Measurements from ENCODE around the gene PARM1. TPM values are rescaled to one million over a fixed set of nuclear protein-coding genes. Genes with fewer than 3 reads are reported as not detected.
"Not testable (repeated sequence)": the region's sequence is repeated elsewhere in the genome, so short reads cannot be mapped to it uniquely, and the experiment has no call there.

PARM1 gene
- total RNA-seq, 2 experiments from 2014 or later: not detected

DNA sequence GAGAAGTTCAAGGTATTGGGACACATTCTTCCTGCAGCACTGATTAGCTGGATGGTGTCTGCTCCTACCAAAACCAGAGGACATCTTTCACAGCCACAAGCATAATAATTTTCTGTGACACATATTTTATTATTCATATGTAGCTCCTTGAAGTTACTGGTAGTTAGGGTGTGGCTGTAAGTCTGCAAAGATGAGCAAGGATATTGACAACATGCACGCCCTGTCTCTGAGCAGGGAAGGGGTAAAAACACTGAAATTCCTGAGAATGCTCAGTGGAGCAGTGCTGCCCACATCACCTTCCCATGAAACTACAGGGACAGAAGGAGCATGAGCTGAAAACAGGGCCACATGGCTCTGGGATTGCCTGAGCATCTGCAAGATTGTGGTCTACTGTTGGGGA, 38.9 kb downstream of the PARM1 start:
- no peak overlapping the region for H3K4me3 Mint-ChIP-seq
- H3K4me1 Mint-ChIP-seq (ENCODE audit: low read depth): no peaks in the 10 kb centered on the region
- intact Hi-C loops (cut with micrococcal nuclease): no loop called here
- H3K9me3 Mint-ChIP-seq: no peaks in the 10 kb centered on the region
- H3K27me3 Mint-ChIP-seq: no peaks in the 10 kb centered on the region
- ChIA-PET CTCF (no interaction called here), POLR2A (no interaction called here)
- no peak overlapping the region for H3K27ac Mint-ChIP-seq
- DNase-seq: no peak
- H3K36me3 Mint-ChIP-seq: no peaks in the 10 kb centered on the region

DNA sequence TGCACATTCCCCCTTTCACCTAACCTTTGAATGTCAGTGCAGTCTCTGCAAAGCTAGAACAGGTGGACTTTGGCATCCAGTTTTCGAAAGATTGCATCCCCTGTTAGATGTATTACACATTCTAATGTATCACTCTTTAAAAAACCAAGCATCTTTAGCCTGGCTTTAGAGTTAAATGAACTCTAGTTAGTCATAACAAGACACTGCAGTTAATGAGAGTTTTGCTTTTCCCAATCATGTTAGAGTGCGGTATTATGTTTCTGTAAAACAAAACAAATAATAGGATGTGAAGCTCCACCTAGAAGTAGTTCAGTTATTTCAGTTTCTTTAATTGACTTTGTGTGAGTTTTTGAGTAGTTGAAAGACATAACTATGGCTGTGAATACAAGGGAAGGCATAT, 42.2 kb downstream of the PARM1 start:
- H3K27ac Mint-ChIP-seq: no peak overlapping the region
- ChIA-PET POLR2A (no interaction called here), CTCF (no interaction called here)
- no peaks in the 10 kb centered on the region for H3K36me3 Mint-ChIP-seq
- H3K27me3 Mint-ChIP-seq: no peaks in the 10 kb centered on the region
- no peak overlapping the region for H3K4me3 Mint-ChIP-seq
- no peaks in the 10 kb centered on the region for H3K4me1 Mint-ChIP-seq (ENCODE audit: low read depth)
- H3K9me3 Mint-ChIP-seq: peaks cover 24% of the 10 kb centered on the region
- intact Hi-C loops (cut with micrococcal nuclease): no loop called here
- DNase-seq: no peak

DNA sequence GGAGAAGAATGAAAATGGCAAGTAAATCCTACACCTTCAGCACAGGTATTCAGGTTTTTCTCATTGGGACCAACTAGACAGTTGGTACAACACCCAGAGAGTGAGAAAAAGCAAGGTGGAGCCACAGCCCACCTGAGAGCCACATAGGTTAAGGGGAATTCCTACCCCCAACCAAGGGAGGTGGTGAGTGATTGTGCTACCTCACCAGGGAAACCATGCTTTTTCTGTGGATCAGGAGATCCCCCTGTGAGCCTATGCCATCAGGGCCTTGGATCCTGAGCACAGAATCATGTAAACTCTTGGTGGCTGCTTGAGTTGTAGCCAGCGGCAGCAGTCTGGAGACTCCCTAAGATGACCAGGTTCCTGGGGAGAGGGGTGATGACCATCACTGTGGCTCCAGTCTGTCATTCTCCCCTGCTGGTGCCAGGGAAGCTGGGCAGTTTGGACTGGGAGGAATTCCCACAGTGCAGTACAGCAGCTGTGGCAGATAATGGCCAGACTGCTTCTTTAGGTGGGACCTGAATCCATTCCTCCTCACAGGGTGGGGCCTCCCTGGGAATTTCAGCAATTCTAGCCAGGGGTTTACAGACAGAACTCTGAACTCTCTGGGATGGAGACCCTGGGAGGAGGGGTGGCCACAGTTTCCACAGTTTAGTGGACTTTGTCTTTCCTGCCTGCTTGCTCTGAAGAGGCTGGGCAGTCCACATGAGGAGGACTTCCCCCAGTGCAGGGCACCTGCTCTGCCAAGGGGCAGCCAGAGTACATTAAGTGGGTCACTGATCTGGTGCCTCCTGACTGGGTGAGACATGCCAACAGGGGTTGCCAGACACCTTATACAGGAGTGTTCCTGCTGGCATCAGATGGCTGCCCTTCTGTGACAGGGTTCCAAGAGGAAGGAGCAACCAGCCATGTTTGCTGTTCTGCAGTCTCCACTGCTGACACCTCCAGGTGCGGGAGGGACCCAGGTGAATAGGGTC, 43.2 kb downstream of the PARM1 start:
- H3K9me3 Mint-ChIP-seq: peaks cover 24% of the 10 kb centered on the region
- H3K27me3 Mint-ChIP-seq: no peaks in the 10 kb centered on the region
- H3K36me3 Mint-ChIP-seq: no peaks in the 10 kb centered on the region
- ChIA-PET CTCF (no interaction called here), POLR2A (no interaction called here)
- no peak overlapping the region for H3K4me3 Mint-ChIP-seq
- H3K4me1 Mint-ChIP-seq (ENCODE audit: low read depth): no peaks in the 10 kb centered on the region
- H3K27ac Mint-ChIP-seq: no peak overlapping the region
- intact Hi-C loops (cut with micrococcal nuclease): no loop called here
- no peak for DNase-seq

DNA sequence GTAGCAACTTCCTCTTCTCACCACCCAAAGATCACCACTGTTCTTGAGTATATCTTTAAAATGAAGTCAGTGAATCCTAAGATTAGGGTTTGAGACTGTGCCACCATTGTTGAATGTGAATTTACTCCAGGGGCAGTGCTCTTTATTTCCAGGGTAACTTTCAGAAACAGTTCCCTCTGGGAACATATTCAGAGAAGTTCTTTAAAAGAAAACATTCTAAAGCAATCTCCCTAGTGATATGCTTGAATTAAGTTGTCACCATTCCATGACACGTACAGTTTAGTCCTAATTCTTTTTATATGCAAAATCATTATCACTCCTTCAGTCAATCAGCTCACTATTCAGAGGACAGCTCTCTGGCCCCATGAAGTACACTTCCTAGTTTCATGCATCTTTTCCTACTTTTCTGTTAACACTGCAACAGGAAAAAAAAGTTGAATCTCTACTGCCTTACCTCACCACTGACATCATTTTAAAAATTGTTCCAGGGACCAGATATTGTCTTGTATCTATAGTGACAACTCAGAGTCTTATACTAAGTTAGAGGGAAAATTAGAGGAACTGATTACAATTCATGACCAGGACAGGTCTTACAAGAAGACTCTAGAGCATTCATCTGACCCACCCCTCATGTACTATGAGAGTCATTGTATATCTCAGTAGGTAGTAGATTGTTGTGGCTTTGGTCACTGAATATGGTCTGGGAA, 49.8 kb downstream of the PARM1 start:
- ChIA-PET POLR2A (no interaction called here), CTCF (no interaction called here)
- H3K4me3 Mint-ChIP-seq: no peak overlapping the region
- peaks cover 17% of the 10 kb centered on the region for H3K9me3 Mint-ChIP-seq
- no peaks in the 10 kb centered on the region for H3K4me1 Mint-ChIP-seq (ENCODE audit: low read depth)
- no peaks in the 10 kb centered on the region for H3K36me3 Mint-ChIP-seq
- intact Hi-C loops (cut with micrococcal nuclease): no loop called here
- no peak for DNase-seq
- H3K27ac Mint-ChIP-seq: no peak overlapping the region
- H3K27me3 Mint-ChIP-seq: no peaks in the 10 kb centered on the region

DNA sequence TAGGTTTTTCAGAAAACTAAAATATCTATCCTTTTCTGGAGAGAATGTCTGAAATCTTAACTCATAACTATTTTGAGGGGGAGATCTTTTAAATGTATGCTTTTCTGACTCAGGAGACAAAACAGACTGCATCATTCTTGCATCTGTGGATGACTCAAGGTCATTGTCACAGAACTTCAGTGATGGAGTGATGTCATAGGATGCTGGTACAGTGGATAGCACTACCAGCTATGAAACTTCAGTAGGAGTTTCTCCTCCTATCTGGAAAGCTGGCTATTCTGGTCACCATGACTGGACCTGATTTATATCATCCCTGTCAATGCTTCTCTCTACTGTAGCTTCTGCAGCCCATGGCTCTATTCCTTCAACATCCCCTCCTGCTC, 50.3 kb downstream of the PARM1 start:
- ChIA-PET CTCF (no interaction called here), POLR2A (no interaction called here)
- Mint-ChIP-seq H3K27ac (no peak overlapping the region), H3K9me3 (peaks cover 12% of the 10 kb centered on the region), H3K4me1 (ENCODE audit: low read depth) (no peaks in the 10 kb centered on the region), H3K4me3 (no peak overlapping the region), H3K36me3 (no peaks in the 10 kb centered on the region), H3K27me3 (no peaks in the 10 kb centered on the region)
- DNase-seq: no peak
- intact Hi-C loops (cut with micrococcal nuclease): no loop called here

DNA sequence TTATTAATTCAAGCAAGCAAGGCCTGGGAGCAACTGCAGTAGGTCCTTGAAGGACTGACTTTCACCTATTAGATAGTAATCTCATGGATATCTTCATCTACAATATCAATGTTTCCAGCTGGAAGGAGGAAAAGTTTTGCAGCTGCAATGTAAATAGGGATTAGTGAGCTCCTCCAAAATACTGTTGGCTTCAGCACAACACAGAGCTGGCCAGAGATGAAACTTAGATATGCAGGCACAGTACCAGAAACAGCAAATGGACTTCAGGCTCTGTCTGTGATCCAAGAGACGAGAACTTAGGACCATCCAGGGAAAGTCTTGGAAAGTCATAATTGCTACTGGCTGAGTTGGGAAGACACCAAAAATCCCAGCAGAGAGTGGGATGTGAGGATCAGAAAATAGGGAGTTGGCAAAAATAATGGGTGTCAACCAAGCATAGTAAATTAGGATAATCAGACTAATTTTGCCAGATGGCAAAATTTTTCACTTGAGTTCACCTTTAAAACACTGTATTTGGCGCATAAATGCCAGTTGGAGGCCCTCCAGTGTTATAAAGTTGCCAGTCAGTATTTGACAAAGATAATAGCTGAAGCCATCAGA, 57.5 kb downstream of the PARM1 start:
- no peaks in the 10 kb centered on the region for H3K27me3 Mint-ChIP-seq
- intact Hi-C loops (cut with micrococcal nuclease): no loop called here
- no peaks in the 10 kb centered on the region for H3K36me3 Mint-ChIP-seq
- POLR2A ChIA-PET: no interaction called here
- CTCF ChIA-PET: no interaction called here
- no peak for DNase-seq
- no peaks in the 10 kb centered on the region for H3K9me3 Mint-ChIP-seq
- no peak overlapping the region for H3K27ac Mint-ChIP-seq
- H3K4me1 Mint-ChIP-seq (ENCODE audit: low read depth): no peaks in the 10 kb centered on the region
- no peak overlapping the region for H3K4me3 Mint-ChIP-seq

DNA sequence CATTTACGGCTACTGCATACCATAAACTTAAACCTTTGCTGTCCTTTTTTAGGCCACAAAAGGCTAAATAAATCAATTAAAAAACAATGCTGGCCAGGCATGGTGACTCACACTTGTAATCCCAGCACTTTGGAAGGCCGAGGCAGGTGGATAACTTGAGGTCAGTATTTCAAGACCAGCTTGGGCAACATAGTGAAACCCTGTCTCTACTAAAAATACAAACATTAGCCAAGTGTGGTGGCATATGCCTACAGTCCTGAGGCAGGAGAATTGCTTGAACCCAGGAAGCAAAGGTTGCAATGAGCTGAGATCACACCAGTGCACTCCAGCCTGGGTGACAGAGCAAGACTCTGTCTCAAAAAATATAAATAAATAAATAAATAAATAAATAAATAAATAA, 61.5 kb downstream of the PARM1 start:
- H3K27me3 Mint-ChIP-seq; DNase-seq; intact Hi-C loops (cut with micrococcal nuclease); CTCF ChIA-PET; POLR2A ChIA-PET; H3K4me3 Mint-ChIP-seq; H3K4me1 Mint-ChIP-seq (ENCODE audit: low read depth); H3K27ac Mint-ChIP-seq; H3K36me3 Mint-ChIP-seq; H3K9me3 Mint-ChIP-seq: not testable (repeated sequence)

DNA sequence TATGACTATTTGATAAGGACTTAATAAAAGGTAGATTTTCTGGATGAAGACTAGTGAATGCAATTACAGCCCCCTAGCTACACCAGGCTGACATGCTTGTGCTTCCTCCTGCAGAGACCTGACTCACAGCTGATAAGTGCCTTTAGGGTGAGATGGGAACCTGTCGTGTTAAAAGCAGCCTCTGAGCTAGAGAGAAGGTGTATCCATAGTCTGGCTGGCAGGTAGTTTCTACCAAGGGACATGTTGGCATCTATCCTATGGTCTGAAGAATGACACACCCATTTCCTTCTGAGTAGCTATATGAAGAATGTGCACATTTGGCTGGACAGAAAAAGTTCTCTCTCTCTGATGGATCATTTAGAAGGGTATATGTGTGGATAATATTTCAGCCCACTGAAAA, 64.1 kb downstream of the PARM1 start:
- no peak overlapping the region for H3K4me3 Mint-ChIP-seq
- no peaks in the 10 kb centered on the region for H3K4me1 Mint-ChIP-seq (ENCODE audit: low read depth)
- no peaks in the 10 kb centered on the region for H3K27me3 Mint-ChIP-seq
- no peaks in the 10 kb centered on the region for H3K9me3 Mint-ChIP-seq
- ChIA-PET CTCF (no interaction called here), POLR2A (no interaction called here)
- intact Hi-C loops (cut with micrococcal nuclease): no loop called here
- no peak for DNase-seq
- no peaks in the 10 kb centered on the region for H3K36me3 Mint-ChIP-seq
- H3K27ac Mint-ChIP-seq: no peak overlapping the region

DNA sequence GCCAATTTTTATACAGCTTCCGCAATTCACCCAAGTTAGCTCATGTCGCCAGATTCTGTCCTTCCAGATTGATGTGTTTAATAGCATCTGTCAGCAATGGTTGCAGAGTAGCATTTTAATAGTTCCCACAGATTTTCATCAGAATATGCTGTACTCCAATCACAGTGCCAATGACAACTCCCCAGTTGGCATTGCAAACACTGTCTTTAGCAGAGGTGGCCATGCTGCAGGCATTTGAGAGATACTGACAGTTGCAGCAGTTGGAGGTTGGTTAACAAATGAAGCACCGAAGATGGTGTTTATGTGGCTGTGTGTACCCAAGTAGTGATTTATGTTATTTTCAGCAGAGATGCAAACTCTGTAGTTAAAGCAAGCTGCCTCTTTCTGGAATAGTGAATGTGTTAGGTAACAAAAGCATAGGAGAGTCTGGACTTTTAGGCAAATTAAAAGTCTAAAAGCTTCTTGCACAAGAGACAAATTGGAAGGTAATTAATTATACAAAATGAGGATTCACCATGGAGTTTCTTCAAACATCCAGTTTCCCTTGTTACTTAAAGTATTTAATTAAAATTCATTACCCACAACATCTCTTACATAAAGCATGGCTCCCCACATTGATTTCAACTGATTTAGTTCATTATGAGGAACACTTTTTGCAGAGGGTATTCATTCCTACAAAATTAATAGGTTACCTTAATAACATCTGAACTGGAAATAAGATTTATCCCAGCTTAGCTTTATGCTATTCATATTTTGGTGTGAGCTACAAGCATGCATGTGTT, 65.2 kb downstream of the PARM1 start:
- Mint-ChIP-seq H3K4me3 (no peak overlapping the region), H3K27me3 (no peaks in the 10 kb centered on the region), H3K36me3 (no peaks in the 10 kb centered on the region), H3K4me1 (ENCODE audit: low read depth) (no peaks in the 10 kb centered on the region), H3K9me3 (no peaks in the 10 kb centered on the region), H3K27ac (no peak overlapping the region)
- ChIA-PET CTCF (no interaction called here), POLR2A (no interaction called here)
- intact Hi-C loops (cut with micrococcal nuclease): no loop called here
- DNase-seq: no peak

DNA sequence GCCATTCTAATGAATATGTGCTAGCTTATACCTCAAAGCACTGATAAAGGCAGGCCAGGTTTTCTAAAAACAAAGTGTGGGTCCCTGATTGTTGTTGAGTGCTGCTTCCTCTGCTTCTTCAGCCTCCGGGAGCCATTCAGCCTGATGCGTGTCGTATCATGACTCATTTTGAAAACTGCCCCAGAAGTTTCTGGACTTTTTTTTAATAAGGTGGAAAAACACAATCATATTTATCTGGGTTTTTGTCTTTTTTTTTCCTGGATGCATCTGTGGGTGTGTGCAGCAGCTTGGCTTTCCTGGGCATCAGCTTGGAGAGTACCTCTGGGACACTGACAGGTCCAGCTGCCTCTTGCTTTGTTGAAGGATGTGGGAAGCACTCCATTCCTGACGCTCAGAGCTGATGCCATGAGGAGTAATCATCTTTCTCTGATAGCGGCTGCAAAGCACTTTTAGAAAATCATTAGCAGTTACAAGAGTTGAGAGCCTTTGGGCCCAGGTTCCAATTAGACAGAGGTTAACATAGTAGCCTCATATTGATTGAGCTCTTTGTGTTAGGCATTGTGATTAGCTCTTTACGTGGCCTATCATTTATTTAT, 66.9 kb downstream of the PARM1 start:
- Mint-ChIP-seq H3K4me3 (no peak overlapping the region), H3K9me3 (no peaks in the 10 kb centered on the region), H3K27ac (no peak overlapping the region), H3K4me1 (ENCODE audit: low read depth) (no peaks in the 10 kb centered on the region), H3K27me3 (no peaks in the 10 kb centered on the region), H3K36me3 (no peaks in the 10 kb centered on the region)
- ChIA-PET CTCF (no interaction called here), POLR2A (no interaction called here)
- intact Hi-C loops (cut with micrococcal nuclease): no loop called here
- DNase-seq: no peak

DNA sequence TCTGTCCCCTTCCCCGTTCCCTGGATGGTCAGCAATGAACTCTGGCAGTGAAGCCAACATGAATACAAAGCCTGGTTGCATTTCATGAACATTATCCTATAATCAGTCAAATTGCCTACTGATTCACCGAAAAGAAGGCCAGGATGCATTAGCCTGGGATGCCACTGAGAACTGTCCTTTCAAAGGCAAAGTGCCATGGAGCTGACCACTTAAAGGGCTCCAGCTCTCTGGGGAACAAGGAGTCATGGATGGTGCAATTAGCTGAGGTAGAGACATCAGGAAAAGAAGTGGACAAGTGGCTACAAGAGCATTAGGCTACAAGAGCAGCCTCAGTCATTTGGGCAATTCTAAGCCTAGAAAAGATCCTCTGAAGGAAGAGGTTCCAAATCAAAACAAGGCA, 69.0 kb downstream of the PARM1 start:
- POLR2A ChIA-PET: interaction anchor here (0.7 kb wide), 1 partner anchor 27 kb away, joined by 3 read pairs; no protein-coding TSS in a partner anchor
- no peaks in the 10 kb centered on the region for H3K27me3 Mint-ChIP-seq
- H3K9me3 Mint-ChIP-seq: no peaks in the 10 kb centered on the region
- H3K4me1 Mint-ChIP-seq (ENCODE audit: low read depth): no peaks in the 10 kb centered on the region
- DNase-seq: no peak
- no peak overlapping the region for H3K27ac Mint-ChIP-seq
- intact Hi-C loops (cut with micrococcal nuclease): no loop called here
- H3K4me3 Mint-ChIP-seq: no peak overlapping the region
- no peaks in the 10 kb centered on the region for H3K36me3 Mint-ChIP-seq
- CTCF ChIA-PET: no interaction called here

DNA sequence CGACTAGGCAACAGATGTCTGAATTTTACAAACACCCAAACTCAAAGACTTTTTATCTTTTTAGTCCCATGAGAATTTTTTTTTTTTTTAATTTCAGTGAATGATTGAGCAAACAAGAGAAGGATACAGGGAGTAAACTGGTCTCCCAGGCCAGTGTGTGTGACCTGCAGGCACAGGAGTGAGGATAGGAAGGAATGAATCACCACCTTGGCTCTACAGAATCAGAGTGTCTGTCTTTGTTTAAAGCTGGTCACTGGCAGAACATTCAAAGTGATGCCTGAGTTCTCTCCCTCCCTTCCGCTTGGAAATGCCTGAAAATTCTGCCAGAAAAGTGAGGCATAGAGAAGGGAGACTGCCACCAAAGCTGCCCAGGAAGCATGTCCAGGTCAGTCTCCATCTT, 69.5 kb downstream of the PARM1 start:
- Mint-ChIP-seq H3K4me1 (ENCODE audit: low read depth) (no peaks in the 10 kb centered on the region), H3K4me3 (no peak overlapping the region), H3K9me3 (peaks cover 3% of the 10 kb centered on the region), H3K27me3 (no peaks in the 10 kb centered on the region), H3K36me3 (no peaks in the 10 kb centered on the region), H3K27ac (no peak overlapping the region)
- intact Hi-C loops (cut with micrococcal nuclease): no loop called here
- CTCF ChIA-PET: no interaction called here
- no peak for DNase-seq
- POLR2A ChIA-PET: interaction anchor here (0.7 kb wide), 1 partner anchor 26 kb away, joined by 3 read pairs; no protein-coding TSS in a partner anchor
